Caco-2 (cell line): Measurements from ENCODE around the gene SELENBP1. TPM values are rescaled to one million over a fixed set of nuclear protein-coding genes. Genes with fewer than 3 reads are reported as not detected.

Experiments
- BruUV-seq: library from RNA; stranded (reverse); fragments of 400-500 nt; replicated peaks from 2 replicates; lab custom pipeline; 2021; lab: Mats Ljungman, UMichigan
- CTCF ChIA-PET: fragments of 300-600 bp; sonication (Branson Sonifier 250); formaldehyde crosslinking; loops from one replicate; lab custom pipeline; 2022; ENCODE audit warnings: antibody characterized with exemption; lab: Charles Lee
- POLR2A ChIA-PET: fragments of 300-600 bp; sonication (Branson Sonifier 250); formaldehyde crosslinking; loops from one replicate; lab custom pipeline; 2022; ENCODE audit warnings: antibody characterized with exemption; lab: Charles Lee
- DNase-seq, 2 experiments: peaks; one replicate each; pipeline versions ENCODE4 v3.0.0 to v3.0.0-alpha.2; 2020 to 2022
- H3K27me3 ChIP-seq: replicated peaks from 2 replicates; pipeline ENCODE4 v1.6.0; 2011; ENCODE audit warnings: low read length; ENCODE audit not compliant: control insufficient read depth, insufficient read depth
- H3K36me3 ChIP-seq: 2 replicates; pipeline ENCODE4 v1.5.1; 2011; ENCODE audit warnings: low read length; ENCODE audit not compliant: control insufficient read depth, insufficient read depth
- H3K4me1 ChIP-seq: fragments of 250-450 bp; sonication (Bioruptor Pico); 2 replicates; pipeline ENCODE4 v1.5.1; 2020; ENCODE audit warnings: mild to moderate bottlenecking
- H3K4me3 ChIP-seq: 2 replicates; pipeline ENCODE4 v1.5.1; 2011; ENCODE audit warnings: low read depth, mild to moderate bottlenecking, control low read depth, low read length
- H3K9me3 ChIP-seq: fragments of 250-450 bp; sonication (Bioruptor Pico); 2 replicates; pipeline ENCODE4 v1.5.1; 2020; ENCODE audit warnings: mild to moderate bottlenecking, moderate library complexity
- H3K27ac Mint-ChIP-seq: one replicate; pipeline ENCODE4 v1.8.0; 2022; ENCODE audit warnings: mixed read lengths; ENCODE audit not compliant: unreplicated experiment
- H3K27me3 Mint-ChIP-seq: one replicate; pipeline ENCODE4 v1.8.0; 2022; ENCODE audit warnings: mixed read lengths; ENCODE audit not compliant: insufficient read depth, unreplicated experiment
- H3K36me3 Mint-ChIP-seq: one replicate; pipeline ENCODE4 v1.8.0; 2022; ENCODE audit warnings: mild to moderate bottlenecking, mixed read lengths; ENCODE audit not compliant: insufficient read depth, unreplicated experiment
- H3K4me1 Mint-ChIP-seq: one replicate; pipeline ENCODE4 v1.8.0; 2022; ENCODE audit warnings: low read depth, mixed read lengths; ENCODE audit not compliant: unreplicated experiment
- H3K4me3 Mint-ChIP-seq: one replicate; pipeline ENCODE4 v1.8.0; 2022; ENCODE audit warnings: mild to moderate bottlenecking, moderate library complexity, mixed read lengths; ENCODE audit not compliant: unreplicated experiment
- H3K9me3 Mint-ChIP-seq: one replicate; pipeline ENCODE4 v1.8.0; 2022; ENCODE audit warnings: mixed read lengths; ENCODE audit not compliant: unreplicated experiment
- intact Hi-C: fragments of 100-400 bp; cut with micrococcal nuclease; formaldehyde crosslinking; loops from one replicate; pipeline ENCODE4 v1.10.0; 2022; ENCODE audit not compliant: unreplicated experiment
- total RNA-seq: library from RNA; stranded (reverse); gene quantifications from 2 replicates; pipeline ENCODE4 v1.2.3, GENCODE V29; 2022
- TF ChIP-seq, protein P1 (sequence below), 2 experiments: fragments of 200-600 bp in 1 of 2; IDR thresholded peaks; 1 replicate in 1 of 2; 2 replicates in 1 of 2; pipeline versions ENCODE4 v1.5.1 to v1.8.0; 2011 to 2022; ENCODE audit warnings: antibody characterized with exemption in 1 of 2, control low read depth in 1 of 2, inconsistent platforms in 1 of 2, low read depth in 1 of 2, low read length in 1 of 2, mild to moderate bottlenecking in 1 of 2, moderate library complexity in 1 of 2; ENCODE audit not compliant: insufficient read depth in 1 of 2, severe bottlenecking in 1 of 2, unreplicated experiment in 1 of 2

The SELENBP1 gene
- total RNA-seq, 1 experiment from 2014 or later: 18.5 TPM

DNA sequence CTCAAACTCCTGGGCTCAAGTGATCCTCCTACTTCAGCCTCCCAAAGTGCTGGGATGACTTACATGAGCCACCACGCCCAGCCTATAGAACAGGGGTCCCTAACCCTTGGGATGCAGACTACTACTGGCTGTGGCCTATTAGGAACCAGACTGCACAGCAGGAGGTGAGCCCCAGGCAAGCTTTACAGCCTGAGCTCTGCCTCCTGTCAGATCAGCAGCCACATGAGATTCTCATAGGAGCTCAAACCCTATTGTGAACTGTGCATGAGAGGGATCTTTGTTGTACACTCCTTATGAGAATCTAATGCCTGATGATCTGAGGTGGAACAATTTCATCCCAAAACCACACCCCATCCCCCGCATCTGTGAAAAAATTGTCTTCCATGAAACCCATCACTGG lies 13.5 kb upstream of the SELENBP1 start:
- Histone ChIP-seq H3K4me3 (no peak overlapping the region), H3K9me3 (no peaks in the 10 kb centered on the region), H3K36me3 (no peaks in the 10 kb centered on the region), H3K4me1 (no peaks in the 10 kb centered on the region), H3K27me3 (no peaks in the 10 kb centered on the region)
- Mint-ChIP-seq H3K4me3 (no peak overlapping the region), H3K9me3 (no peaks in the 10 kb centered on the region), H3K4me1 (no peaks in the 10 kb centered on the region), H3K36me3 (no peaks in the 10 kb centered on the region), H3K27me3 (no peaks in the 10 kb centered on the region), H3K27ac (no peak overlapping the region)
- no TSS peak for BruUV-seq
- ChIA-PET CTCF (no interaction called here), POLR2A (no interaction called here)
- intact Hi-C loops: no loop called here
- no peak for DNase-seq
- TF ChIP-seq, protein P1, sequence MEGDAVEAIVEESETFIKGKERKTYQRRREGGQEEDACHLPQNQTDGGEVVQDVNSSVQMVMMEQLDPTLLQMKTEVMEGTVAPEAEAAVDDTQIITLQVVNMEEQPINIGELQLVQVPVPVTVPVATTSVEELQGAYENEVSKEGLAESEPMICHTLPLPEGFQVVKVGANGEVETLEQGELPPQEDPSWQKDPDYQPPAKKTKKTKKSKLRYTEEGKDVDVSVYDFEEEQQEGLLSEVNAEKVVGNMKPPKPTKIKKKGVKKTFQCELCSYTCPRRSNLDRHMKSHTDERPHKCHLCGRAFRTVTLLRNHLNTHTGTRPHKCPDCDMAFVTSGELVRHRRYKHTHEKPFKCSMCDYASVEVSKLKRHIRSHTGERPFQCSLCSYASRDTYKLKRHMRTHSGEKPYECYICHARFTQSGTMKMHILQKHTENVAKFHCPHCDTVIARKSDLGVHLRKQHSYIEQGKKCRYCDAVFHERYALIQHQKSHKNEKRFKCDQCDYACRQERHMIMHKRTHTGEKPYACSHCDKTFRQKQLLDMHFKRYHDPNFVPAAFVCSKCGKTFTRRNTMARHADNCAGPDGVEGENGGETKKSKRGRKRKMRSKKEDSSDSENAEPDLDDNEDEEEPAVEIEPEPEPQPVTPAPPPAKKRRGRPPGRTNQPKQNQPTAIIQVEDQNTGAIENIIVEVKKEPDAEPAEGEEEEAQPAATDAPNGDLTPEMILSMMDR (IDR thresholded peaks at IDR 0.05; ENCODE audit: insufficient read depth in 1 of 2, low read depth in 1 of 2, low read length in 1 of 2, severe bottlenecking in 1 of 2, unreplicated experiment in 1 of 2): no peak

DNA sequence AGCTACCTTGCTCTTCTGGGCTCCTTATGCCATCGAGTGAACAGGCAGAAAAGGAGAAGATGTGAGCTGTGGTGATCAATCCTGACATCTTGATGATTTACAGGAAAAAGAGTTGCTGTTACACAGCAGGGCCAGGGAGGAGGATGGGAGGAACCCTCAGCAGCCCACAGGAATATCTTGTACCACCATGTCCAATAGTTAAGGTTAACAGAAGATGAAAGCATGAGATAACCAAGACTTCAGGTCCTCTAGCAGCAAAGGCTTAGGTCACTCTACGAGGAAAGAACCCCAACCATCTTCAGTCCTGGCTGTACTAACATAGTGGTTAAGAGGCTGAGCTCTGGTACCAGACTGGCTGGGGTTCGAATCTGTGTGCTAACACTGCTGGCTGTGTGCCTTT lies 12.1 kb upstream of the SELENBP1 start:
- Mint-ChIP-seq H3K4me1 (no peaks in the 10 kb centered on the region), H3K4me3 (no peak overlapping the region), H3K9me3 (no peaks in the 10 kb centered on the region), H3K27me3 (no peaks in the 10 kb centered on the region), H3K36me3 (no peaks in the 10 kb centered on the region), H3K27ac (no peak overlapping the region)
- no peak overlapping the region for H3K4me3 ChIP-seq
- no peak for DNase-seq
- H3K9me3 ChIP-seq: no peaks in the 10 kb centered on the region
- TF ChIP-seq, protein P1 (IDR thresholded peaks at IDR 0.05; ENCODE audit: insufficient read depth in 1 of 2, low read depth in 1 of 2, low read length in 1 of 2, severe bottlenecking in 1 of 2, unreplicated experiment in 1 of 2): no peak
- intact Hi-C loops: no loop called here
- POLR2A ChIA-PET: no interaction called here
- no TSS peak for BruUV-seq
- no peaks in the 10 kb centered on the region for H3K4me1 ChIP-seq
- H3K27me3 ChIP-seq: no peaks in the 10 kb centered on the region
- CTCF ChIA-PET: no interaction called here
- H3K36me3 ChIP-seq: no peaks in the 10 kb centered on the region

DNA sequence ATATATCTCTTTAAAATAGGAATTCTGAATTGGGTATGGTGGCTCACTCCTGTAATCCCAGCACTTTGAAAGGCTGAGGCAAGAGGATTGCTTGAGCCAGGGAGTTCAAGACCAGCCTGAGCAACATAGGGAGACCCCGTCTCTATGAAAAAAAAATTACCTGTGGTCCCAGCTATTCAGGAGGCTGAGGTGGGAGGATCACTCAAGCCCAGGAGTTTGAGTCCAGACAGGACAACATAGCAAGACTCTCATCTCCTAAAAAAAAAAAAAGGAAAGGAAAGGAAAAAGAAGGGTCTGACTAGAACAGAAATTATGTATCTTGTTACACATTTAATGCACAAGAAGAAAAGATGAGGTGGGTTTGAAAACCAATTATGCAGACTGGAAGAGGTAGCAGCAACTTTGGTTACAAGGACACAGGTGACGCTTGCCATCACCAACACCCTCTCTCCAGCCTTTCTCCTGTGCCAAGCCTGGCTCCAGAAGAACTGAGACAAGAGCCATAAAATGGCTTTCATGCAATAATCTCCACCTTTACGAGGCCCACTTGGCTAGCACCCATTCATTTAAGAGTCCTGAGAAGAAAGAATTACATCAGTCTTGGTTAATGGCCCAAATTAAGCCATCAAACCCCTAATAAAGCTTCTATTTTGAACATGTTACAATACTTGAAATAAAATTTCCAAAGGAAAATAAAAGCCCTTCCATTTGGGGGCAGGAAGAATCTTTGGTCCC lies 4.8 kb upstream of the SELENBP1 start:
- no peaks in the 10 kb centered on the region for H3K9me3 ChIP-seq
- Mint-ChIP-seq H3K4me3 (no peak overlapping the region), H3K27ac (no peak overlapping the region), H3K36me3 (no peaks in the 10 kb centered on the region), H3K27me3 (no peaks in the 10 kb centered on the region), H3K4me1 (peaks cover 11% of the 10 kb centered on the region), H3K9me3 (no peaks in the 10 kb centered on the region)
- ChIA-PET POLR2A (no interaction called here), CTCF (no interaction called here)
- DNase-seq: no peak
- TF ChIP-seq, protein P1 (IDR thresholded peaks at IDR 0.05; ENCODE audit: insufficient read depth in 1 of 2, low read depth in 1 of 2, low read length in 1 of 2, severe bottlenecking in 1 of 2, unreplicated experiment in 1 of 2): no peak
- BruUV-seq: no TSS peak
- H3K36me3 ChIP-seq: no peaks in the 10 kb centered on the region
- H3K27me3 ChIP-seq: no peaks in the 10 kb centered on the region
- H3K4me3 ChIP-seq: no peak overlapping the region
- H3K4me1 ChIP-seq: peaks cover 8% of the 10 kb centered on the region
- intact Hi-C loops: no loop called here
